Stimulated activated CD8-positive, alpha-beta memory T cell treated with anti-CD3 and anti-CD28 coated beads, Interleukin-4, amount 100 ng/mL, for 1 hour (primary cell): ENCODE data around the gene PUDP.
A peak's percentile ranks its signal among the peaks of the same experiment; 100 is the strongest.

ENCODE experiments used
- DNase-seq, 2 donors: peaks; one replicate each; pipeline ENCODE4 v3.0.0-alpha.2; 2020; ENCODE audit warnings: low read depth in 2 of 2, low spot score in 1 of 2

Gene PUDP

DNA sequence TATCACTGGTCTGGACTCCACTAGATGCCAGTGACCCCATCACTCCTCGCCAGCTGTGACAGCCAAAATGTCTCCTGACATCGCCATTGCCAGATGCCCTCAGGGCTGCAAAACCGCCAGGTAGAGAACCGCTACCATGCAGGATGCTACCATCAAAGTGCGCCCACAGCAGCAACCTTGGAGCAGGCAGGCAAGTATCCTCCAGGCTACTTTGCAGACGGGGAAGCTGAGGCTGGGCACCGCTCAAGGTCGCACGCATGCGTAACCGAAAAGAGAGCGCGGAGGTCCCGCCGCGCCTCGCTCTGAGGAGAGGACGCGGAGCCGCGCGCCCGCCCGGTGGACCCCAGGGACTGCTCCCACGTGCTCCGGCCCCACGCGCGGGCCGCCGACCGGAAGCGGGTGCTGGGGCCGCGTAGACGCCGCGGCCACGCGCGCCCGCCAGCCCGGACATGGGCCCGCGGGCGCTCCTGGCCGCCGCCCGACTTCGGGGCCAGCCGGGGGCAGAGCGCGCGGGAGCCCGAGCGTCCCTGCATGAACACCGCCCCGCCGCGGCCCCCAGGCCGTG, 458 bp downstream of the PUDP start, which contains the start of gene STS:
Gene STS, plus strand, starts transcription at position 300 of the 565 bp plus-strand sequence. CDS start 105,488 bp downstream, outside the sequence.
- peak; percentile 4 to 22 for DNase-seq

GRCh38 chrX:7146703-7147412, 1.1 kb downstream of the PUDP start:
- DNase-seq: no peak

- no peak for DNase-seq
Observed at GRCh38 chrX:7146020-7146702, 1.8 kb downstream of the PUDP start.

DNA sequence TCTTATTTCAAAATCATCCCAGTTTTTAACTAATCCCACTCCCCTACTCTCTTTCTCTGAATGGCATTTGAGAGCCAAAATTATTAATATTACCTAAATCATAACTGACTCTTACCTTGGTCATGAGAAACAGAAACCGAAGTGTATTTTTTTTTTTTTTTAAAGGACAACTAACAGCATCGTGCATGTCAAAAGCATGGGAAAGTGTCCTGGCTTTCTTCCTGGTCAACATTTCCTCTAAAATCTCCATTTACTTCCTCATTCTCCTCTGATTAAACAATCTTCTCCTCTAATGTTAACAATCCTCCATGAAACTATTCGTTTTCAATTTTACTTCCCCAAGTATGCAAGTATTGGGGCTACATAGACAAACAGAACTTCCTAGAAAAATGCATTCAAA, 2.5 kb downstream of the PUDP start:
- no peak for DNase-seq

GRCh38 chrX:7143941-7144525, 3.9 kb downstream of the PUDP start:
- no peak for DNase-seq

DNA sequence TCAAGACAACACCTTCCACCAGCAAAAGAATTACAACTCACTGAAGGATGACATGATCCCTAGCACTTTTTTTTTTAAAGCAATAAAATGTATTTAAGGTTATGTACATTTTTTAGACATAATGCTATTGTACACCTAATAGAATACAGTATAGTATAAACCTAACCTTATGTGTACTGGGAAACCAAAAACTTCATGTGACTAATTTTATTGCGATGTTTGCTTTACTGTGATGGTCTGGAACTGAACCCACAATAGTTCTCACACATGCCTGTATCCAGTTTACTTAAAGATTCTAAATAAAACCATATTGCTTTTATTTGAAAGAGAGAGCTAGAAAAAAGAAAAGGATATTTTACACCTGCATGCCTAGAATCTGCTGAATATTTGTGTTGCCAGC, 4.9 kb downstream of the PUDP start:
- DNase-seq: no peak

GRCh38 chrX:7139202-7140081, 8.5 kb downstream of the PUDP start:
- DNase-seq: no peak

DNA sequence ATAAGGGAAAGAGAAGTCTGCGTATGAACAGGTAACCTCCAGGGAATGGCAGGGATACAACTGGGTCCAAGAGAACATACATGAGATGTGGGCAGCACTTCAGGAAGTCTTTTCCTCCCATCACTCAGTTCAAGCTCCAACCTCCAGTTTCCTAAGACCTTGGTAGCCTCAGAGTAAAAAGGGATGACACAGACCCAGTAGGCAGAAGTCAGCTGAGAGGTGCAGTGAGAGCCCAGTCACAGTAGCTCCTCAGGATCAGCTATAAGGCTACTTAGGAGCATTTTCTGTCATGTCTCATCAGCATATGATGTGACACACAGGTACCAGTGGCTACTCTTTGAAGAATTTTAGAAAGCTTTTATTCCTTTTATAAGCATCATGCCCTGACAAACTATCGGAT, 13.0 kb downstream of the PUDP start:
- DNase-seq: no peak

DNA sequence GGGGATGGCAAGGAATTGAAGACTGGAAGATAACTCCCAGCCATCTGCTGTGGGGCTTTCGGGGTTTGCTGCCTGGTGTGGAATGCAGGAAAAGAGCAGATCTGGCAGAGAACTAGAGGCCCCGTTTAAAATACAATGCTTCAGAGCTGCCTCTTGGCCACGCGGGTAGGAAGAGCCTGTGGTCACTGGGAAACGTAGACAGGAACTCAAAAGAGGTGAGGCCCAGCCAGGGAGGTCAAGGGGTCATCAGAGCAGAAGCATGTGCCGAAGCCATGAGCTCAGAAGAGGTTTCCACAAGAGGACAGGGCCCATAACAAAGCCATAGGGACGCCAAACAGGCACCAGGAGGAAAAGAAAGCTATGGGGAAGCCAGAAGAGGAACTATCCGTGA, 14.9 kb downstream of the PUDP start:
- no peak for DNase-seq

- no peak for DNase-seq
Observed at GRCh38 chrX:7132335-7133049, 15.5 kb downstream of the PUDP start.

DNA sequence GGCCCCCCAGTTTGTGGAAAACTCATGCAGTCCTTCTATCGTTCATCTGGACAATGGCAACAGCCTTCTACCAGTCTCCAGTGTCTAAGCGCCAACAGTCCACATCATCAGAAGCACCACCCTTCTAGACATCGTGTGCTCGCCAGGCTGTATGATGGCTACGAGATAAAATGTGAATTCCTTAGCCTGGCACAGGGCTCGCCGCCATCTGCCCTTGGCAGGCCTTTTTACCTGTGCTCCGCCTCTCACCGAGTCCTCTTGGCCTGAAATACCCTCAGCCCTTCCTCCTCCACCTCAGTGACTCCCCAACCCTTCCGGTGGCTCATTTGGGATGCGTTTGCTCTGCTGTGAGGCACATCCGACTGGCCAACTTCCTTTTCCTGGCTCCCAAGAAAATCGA, 16.3 kb downstream of the PUDP start:
- no peak for DNase-seq

GRCh38 chrX:7127056-7127455, 20.9 kb downstream of the PUDP start:
- DNase-seq: no peak

- no peak for DNase-seq
Observed at GRCh38 chrX:7120878-7121219, 27.1 kb downstream of the PUDP start.

GRCh38 chrX:7119950-7120877, 27.7 kb downstream of the PUDP start:
- DNase-seq: no peak

GRCh38 chrX:7117587-7117986, 30.4 kb downstream of the PUDP start:
- no peak for DNase-seq

GRCh38 chrX:7116081-7116480, 31.9 kb downstream of the PUDP start:
- no peak for DNase-seq

DNA sequence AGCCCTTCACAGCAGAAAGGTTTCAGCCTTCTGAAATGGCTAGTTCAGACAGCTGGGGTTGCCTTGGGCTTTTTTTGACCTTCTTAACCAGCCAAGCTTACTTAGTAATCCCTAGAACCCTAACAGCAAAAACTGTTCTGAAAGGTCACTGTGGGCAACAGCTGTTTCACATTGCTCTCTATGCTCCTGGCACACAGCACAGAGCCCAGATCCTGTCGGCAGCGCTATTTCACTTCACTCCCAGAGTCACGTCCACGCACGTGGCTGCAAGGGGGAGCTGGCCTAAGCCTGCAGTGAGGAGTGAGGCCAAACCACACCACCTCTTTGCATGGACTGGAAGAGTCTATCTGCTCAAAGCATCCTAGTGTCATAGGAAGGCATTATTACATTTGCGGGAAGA, 32.4 kb downstream of the PUDP start:
- no peak for DNase-seq

DNA sequence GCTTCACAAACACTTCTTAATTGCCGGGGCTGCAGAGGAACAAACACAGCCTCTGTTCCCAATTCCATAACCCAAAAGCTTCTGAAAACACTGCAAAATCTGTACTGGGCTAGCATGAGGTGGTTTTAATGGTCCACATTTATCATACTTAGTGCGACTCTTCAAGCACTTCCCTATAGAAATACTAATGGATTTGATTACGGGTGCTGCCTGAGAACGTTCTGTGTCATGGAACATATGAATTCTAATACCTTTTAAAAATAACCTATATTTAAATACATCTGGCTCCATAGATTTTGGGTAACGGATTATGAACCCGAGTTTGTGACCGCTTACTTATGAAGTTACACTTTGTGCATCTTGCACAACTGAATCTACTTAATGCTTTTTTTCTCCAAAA, 35.9 kb downstream of the PUDP start:
- no peak for DNase-seq

DNA sequence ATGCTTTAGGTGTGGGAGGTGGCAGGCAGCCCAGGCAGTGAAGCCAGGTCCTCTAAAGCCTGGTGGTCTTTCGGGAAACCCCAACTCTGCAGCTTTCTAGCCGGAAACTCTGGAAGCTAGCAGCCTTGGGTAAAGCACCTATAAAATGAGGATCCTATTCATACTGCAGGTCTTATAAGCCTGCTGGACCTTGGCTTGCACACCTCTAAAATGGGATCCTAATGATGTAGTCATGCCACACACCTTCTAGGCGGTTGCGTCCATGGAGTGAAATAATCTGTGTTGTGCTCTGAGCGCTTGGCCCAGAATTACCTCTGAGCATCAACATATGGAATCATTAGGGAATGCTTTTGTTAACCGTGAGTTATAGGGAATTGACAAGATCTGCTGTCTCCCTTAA, 36.4 kb downstream of the PUDP start:
- no peak for DNase-seq
